Measurements from ENCODE around the gene ZNF441.
A peak's percentile ranks its signal among the peaks of the same experiment; 100 is the strongest.
"Not testable (repeated sequence)": the region's sequence is repeated elsewhere in the genome, so short reads cannot be mapped to it uniquely, and the experiment has no call there.

ZNF441 gene

GRCh38 chr19:11749751-11750150 is 17.0 kb upstream of the ZNF441 start:
- peaks cover 58% of the 10 kb centered on the region for H3K9me3 ChIP-seq (ENCODE audit: control insufficient read depth, low read length)
- no peaks in the 10 kb centered on the region for H3K27me3 ChIP-seq (replicated peaks; ENCODE audit: control insufficient read depth, insufficient read depth, low read length)
- no peaks in the 10 kb centered on the region for H3K4me1 ChIP-seq (ENCODE audit: control insufficient read depth, insufficient read depth, low read length)
- H3K4me3 ChIP-seq (ENCODE audit: low read length) = no peak overlapping the region
- H3K9ac ChIP-seq (ENCODE audit: low read length) = no peak overlapping the region
- H3K36me3 ChIP-seq (ENCODE audit: control insufficient read depth, insufficient read depth, low read length, severe bottlenecking) = no peaks in the 10 kb centered on the region
- no peak for DNase-seq (ENCODE audit: low read depth)

DNA sequence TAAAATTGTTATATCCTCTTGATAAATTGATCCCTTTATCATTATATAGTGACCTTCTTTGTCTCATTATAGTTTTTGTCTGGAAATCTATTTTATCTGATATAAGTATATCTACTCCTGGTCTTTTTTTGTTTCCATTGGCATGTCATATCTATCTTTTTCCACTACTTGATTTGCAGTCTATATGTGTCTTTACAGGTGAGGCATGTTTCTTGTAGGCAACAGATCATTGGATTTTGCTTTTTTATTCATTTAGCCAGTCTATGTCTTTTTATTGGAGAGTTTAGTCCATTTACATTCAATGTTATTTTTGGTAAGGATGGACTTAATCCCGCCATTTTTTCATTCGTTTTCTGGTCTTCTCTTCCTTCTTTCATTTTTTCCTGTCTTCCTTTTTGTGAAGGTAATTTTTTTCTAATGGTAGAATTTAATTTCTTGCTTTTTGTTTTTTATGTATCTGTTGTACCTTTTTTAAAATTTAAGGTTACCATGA is 14.5 kb upstream of the ZNF441 start:
- H3K27me3 ChIP-seq (replicated peaks; ENCODE audit: control insufficient read depth, insufficient read depth, low read length) = no peaks in the 10 kb centered on the region
- peaks cover 72% of the 10 kb centered on the region for H3K9me3 ChIP-seq (ENCODE audit: control insufficient read depth, low read length)
- no peak overlapping the region for H3K4me3 ChIP-seq (ENCODE audit: low read length)
- no peaks in the 10 kb centered on the region for H3K36me3 ChIP-seq (ENCODE audit: control insufficient read depth, insufficient read depth, low read length, severe bottlenecking)
- H3K4me1 ChIP-seq (ENCODE audit: control insufficient read depth, insufficient read depth, low read length) = no peaks in the 10 kb centered on the region
- no peak overlapping the region for H3K9ac ChIP-seq (ENCODE audit: low read length)
- DNase-seq (ENCODE audit: low read depth) = no peak

DNA sequence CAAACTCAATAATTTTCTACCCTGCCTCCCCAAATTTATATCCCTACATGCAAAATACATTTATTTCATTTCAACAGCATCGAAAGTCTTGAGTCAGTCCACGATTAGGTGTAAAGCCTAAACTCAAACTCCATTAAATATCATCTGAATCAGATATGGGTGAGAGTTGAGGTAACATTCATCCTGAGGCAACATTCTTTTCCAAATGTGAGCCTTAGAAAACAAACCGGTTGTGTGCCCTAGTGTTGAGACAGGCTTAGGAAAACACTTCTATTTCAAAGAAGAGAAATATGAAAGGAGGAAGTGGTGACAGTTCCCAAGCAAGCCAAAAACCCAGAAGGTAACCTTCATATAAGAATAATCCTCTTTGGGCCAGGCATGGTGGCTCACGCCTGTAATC is 12.1 kb upstream of the ZNF441 start:
- H3K36me3 ChIP-seq (ENCODE audit: control insufficient read depth, insufficient read depth, low read length, severe bottlenecking) = no peaks in the 10 kb centered on the region

DNA sequence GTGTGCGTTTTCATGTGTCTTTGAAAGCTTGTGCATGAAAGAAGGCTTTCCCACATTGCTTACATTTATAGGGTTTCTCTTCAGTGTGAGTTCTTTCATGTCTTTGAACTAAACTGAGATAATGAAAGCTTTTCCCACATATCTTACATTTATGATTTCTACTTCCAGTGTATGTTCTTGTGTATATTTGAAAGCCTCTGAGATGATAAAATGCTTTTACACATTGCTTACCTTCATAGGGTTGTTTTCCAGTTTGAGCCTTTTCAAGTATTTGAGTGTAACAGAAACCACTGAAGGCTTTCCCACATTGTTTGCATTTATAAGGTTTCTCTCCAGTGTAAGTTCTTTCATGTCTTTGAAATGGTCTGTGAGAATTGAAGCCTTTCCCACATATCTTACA is 9.8 kb upstream of the ZNF441 start:
- Histone ChIP-seq H3K36me3 (ENCODE audit: control insufficient read depth, insufficient read depth, low read length, severe bottlenecking) (no peaks in the 10 kb centered on the region), H3K9ac (ENCODE audit: low read length) (no peak overlapping the region), H3K9me3 (ENCODE audit: control insufficient read depth, low read length) (peaks cover 51% of the 10 kb centered on the region), H3K4me3 (ENCODE audit: low read length) (peak overlapping the region; percentile 33), H3K4me1 (ENCODE audit: control insufficient read depth, insufficient read depth, low read length) (no peaks in the 10 kb centered on the region), H3K27me3 (replicated peaks; ENCODE audit: control insufficient read depth, insufficient read depth, low read length) (no peaks in the 10 kb centered on the region)
- no peak for DNase-seq (ENCODE audit: low read depth)

More for the DNA sequence above, 12.1 kb upstream of the ZNF441 start:
- no peaks in the 10 kb centered on the region for H3K27me3 ChIP-seq (replicated peaks; ENCODE audit: control insufficient read depth, insufficient read depth, low read length)
- no peak overlapping the region for H3K9ac ChIP-seq (ENCODE audit: low read length)
- H3K4me1 ChIP-seq (ENCODE audit: control insufficient read depth, insufficient read depth, low read length) = no peaks in the 10 kb centered on the region
- H3K9me3 ChIP-seq (ENCODE audit: control insufficient read depth, low read length) = peaks cover 67% of the 10 kb centered on the region
- DNase-seq (ENCODE audit: low read depth) = no peak
- no peak overlapping the region for H3K4me3 ChIP-seq (ENCODE audit: low read length)

DNA sequence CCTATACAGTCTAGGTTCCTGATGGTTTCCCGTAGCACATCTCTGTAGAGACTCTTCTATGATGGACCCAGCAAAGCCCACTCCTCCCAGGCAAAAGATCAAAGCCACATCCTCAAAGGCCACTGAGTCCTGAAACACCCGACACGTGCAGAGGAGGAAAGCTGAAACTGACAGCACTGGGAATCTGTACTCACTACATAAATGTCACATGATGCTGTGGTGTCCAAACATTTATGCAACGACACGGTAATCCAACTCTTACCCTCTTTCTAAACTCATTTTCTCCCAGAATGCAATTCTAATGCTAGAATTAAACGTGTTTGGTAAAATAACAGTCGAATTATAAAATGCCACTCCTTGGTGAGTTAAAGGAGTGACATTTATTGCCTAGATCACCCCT is 7.0 kb upstream of the ZNF441 start:
- Histone ChIP-seq H3K27me3 (replicated peaks; ENCODE audit: control insufficient read depth, insufficient read depth, low read length) (no peaks in the 10 kb centered on the region), H3K9me3 (ENCODE audit: control insufficient read depth, low read length) (peaks cover 44% of the 10 kb centered on the region), H3K4me1 (ENCODE audit: control insufficient read depth, insufficient read depth, low read length) (no peaks in the 10 kb centered on the region), H3K4me3 (ENCODE audit: low read length) (no peak overlapping the region), H3K36me3 (ENCODE audit: control insufficient read depth, insufficient read depth, low read length, severe bottlenecking) (no peaks in the 10 kb centered on the region), H3K9ac (ENCODE audit: low read length) (no peak overlapping the region)
- no peak for DNase-seq (ENCODE audit: low read depth)

DNA sequence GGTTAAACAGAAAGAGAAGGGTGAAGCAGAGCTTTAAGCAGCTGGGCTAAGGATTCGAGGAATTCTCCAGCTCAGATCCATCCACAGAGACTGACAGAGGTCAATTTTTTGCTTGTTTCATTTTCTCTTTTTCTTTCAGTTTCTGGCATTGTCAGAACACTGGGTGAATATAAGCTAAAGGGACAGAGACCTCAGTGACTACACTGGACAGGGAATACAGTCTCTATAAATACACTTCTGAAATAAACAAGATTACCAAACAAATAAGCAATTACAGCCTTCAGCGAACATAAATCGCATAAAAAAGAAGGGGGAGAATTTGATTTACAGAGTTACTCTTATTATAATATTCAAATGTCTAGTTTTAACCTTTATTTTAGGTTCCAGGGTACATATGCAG is 3.7 kb upstream of the ZNF441 start:
- no peaks in the 10 kb centered on the region for H3K36me3 ChIP-seq (ENCODE audit: control insufficient read depth, insufficient read depth, low read length, severe bottlenecking)
- peaks cover 5% of the 10 kb centered on the region for H3K4me1 ChIP-seq (ENCODE audit: control insufficient read depth, insufficient read depth, low read length)
- no peak overlapping the region for H3K9ac ChIP-seq (ENCODE audit: low read length)
- no peaks in the 10 kb centered on the region for H3K27me3 ChIP-seq (replicated peaks; ENCODE audit: control insufficient read depth, insufficient read depth, low read length)
- peaks cover 17% of the 10 kb centered on the region for H3K9me3 ChIP-seq (ENCODE audit: control insufficient read depth, low read length)
- DNase-seq (ENCODE audit: low read depth) = no peak
- no peak overlapping the region for H3K4me3 ChIP-seq (ENCODE audit: low read length)

- H3K36me3 ChIP-seq (ENCODE audit: control insufficient read depth, insufficient read depth, low read length, severe bottlenecking) = no peaks in the 10 kb centered on the region
- no peak overlapping the region for H3K4me3 ChIP-seq (ENCODE audit: low read length)
- DNase-seq (ENCODE audit: low read depth) = no peak
- H3K27me3 ChIP-seq (replicated peaks; ENCODE audit: control insufficient read depth, insufficient read depth, low read length) = no peaks in the 10 kb centered on the region
- peaks cover 10% of the 10 kb centered on the region for H3K4me1 ChIP-seq (ENCODE audit: control insufficient read depth, insufficient read depth, low read length)
- H3K9me3 ChIP-seq (ENCODE audit: control insufficient read depth, low read length) = peaks cover 17% of the 10 kb centered on the region
- no peak overlapping the region for H3K9ac ChIP-seq (ENCODE audit: low read length)
These were observed 3.2 kb upstream of the ZNF441 start for GRCh38 chr19:11763611-11764010.

DNA sequence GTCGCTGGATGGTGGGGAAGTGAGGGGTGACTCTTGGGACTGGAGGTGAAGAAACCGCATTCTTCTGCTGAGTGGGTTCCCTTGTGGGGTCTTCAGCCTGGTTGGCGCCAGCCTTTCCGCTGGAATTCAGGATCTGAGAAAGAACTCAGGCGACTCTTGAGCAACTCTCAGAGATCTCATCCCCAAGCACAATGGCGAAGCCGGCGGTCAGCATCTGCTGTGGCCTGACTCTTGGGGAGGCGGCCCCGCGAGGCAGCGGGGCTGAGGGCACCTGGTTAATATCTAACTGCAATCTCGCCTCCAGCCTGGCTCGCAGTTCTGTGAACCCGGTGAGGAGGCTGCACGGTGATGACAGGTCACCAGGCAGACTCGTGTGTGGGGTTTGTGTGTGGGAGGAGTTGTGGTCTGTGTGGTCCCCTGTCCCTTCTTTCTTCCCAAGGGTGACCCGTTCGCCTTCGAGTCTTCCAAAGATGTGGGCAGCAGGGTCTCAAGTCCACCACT is 883 bp downstream of the ZNF441 start:
- H3K27me3 ChIP-seq (replicated peaks; ENCODE audit: control insufficient read depth, insufficient read depth, low read length) = no peaks in the 10 kb centered on the region
- H3K4me3 ChIP-seq (ENCODE audit: low read length) = peak overlapping the region; percentile 93
- no peaks in the 10 kb centered on the region for H3K36me3 ChIP-seq (ENCODE audit: control insufficient read depth, insufficient read depth, low read length, severe bottlenecking)
- H3K9me3 ChIP-seq (ENCODE audit: control insufficient read depth, low read length) = peaks cover 29% of the 10 kb centered on the region
- peak; percentile 68 for DNase-seq (ENCODE audit: low read depth)
- H3K9ac ChIP-seq (ENCODE audit: low read length) = peak overlapping the region; percentile 92
- H3K4me1 ChIP-seq (ENCODE audit: control insufficient read depth, insufficient read depth, low read length) = peaks cover 10% of the 10 kb centered on the region

- peaks cover 37% of the 10 kb centered on the region for H3K9me3 ChIP-seq (ENCODE audit: control insufficient read depth, low read length)
- no peak overlapping the region for H3K4me3 ChIP-seq (ENCODE audit: low read length)
- H3K4me1 ChIP-seq (ENCODE audit: control insufficient read depth, insufficient read depth, low read length) = peaks cover 10% of the 10 kb centered on the region
- no peak for DNase-seq (ENCODE audit: low read depth)
- H3K27me3 ChIP-seq (replicated peaks; ENCODE audit: control insufficient read depth, insufficient read depth, low read length) = no peaks in the 10 kb centered on the region
- no peak overlapping the region for H3K9ac ChIP-seq (ENCODE audit: low read length)
- no peaks in the 10 kb centered on the region for H3K36me3 ChIP-seq (ENCODE audit: control insufficient read depth, insufficient read depth, low read length, severe bottlenecking)
These were observed 3.2 kb downstream of the ZNF441 start for GRCh38 chr19:11769995-11770394.

GRCh38 chr19:11771520-11771919 is 4.7 kb downstream of the ZNF441 start:
- not testable (repeated sequence) for H3K27me3 ChIP-seq (replicated peaks; ENCODE audit: control insufficient read depth, insufficient read depth, low read length); H3K4me3 ChIP-seq (ENCODE audit: low read length); H3K9ac ChIP-seq (ENCODE audit: low read length); DNase-seq (ENCODE audit: low read depth); H3K36me3 ChIP-seq (ENCODE audit: control insufficient read depth, insufficient read depth, low read length, severe bottlenecking)
- H3K4me1 ChIP-seq (ENCODE audit: control insufficient read depth, insufficient read depth, low read length) = peaks cover 10% of the 10 kb centered on the region
- peaks cover 49% of the 10 kb centered on the region for H3K9me3 ChIP-seq (ENCODE audit: control insufficient read depth, low read length)

DNA sequence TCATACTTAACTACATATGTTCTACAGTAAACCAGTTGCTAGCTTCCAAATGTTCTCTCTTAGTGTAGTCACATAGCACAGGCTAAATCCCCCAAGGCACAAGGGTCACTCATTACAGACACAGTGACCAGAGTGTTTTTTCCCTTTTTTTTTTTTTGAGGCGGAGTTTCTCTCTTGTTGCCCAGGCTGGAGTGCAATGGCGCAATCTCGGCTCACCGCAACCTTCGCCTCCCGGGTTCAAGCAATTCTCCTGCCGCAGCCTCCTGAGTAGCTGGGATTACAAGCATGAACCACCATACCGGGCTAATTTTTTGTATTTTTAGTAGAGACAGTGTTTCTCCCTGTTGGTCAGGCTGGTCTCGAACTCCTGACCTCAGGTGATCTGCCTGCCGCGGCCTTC is 9.9 kb downstream of the ZNF441 start:
- DNase-seq (ENCODE audit: low read depth) = not testable (repeated sequence)
- peaks cover 54% of the 10 kb centered on the region for H3K36me3 ChIP-seq (ENCODE audit: control insufficient read depth, insufficient read depth, low read length, severe bottlenecking)

GRCh38 chr19:11780431-11781020 is 13.7 kb downstream of the ZNF441 start:
- no peak for DNase-seq (ENCODE audit: low read depth)
- H3K4me1 ChIP-seq (ENCODE audit: control insufficient read depth, insufficient read depth, low read length) = no peaks in the 10 kb centered on the region
- no peak overlapping the region for H3K9ac ChIP-seq (ENCODE audit: low read length)
- H3K9me3 ChIP-seq (ENCODE audit: control insufficient read depth, low read length) = peaks cover 98% of the 10 kb centered on the region
- H3K27me3 ChIP-seq (replicated peaks; ENCODE audit: control insufficient read depth, insufficient read depth, low read length) = no peaks in the 10 kb centered on the region
- H3K36me3 ChIP-seq (ENCODE audit: control insufficient read depth, insufficient read depth, low read length, severe bottlenecking) = peaks cover 79% of the 10 kb centered on the region
- peak overlapping the region; percentile 74 for H3K4me3 ChIP-seq (ENCODE audit: low read length)

More for the DNA sequence above, 9.9 kb downstream of the ZNF441 start:
- peaks cover 88% of the 10 kb centered on the region for H3K9me3 ChIP-seq (ENCODE audit: control insufficient read depth, low read length)
- not testable (repeated sequence) for H3K9ac ChIP-seq (ENCODE audit: low read length); H3K27me3 ChIP-seq (replicated peaks; ENCODE audit: control insufficient read depth, insufficient read depth, low read length); H3K4me1 ChIP-seq (ENCODE audit: control insufficient read depth, insufficient read depth, low read length); H3K4me3 ChIP-seq (ENCODE audit: low read length)

Data from adipocyte (in vitro differentiated cells).